Kidney (tissue), 14 donors: ENCODE data around the gene GPC5. TPM values are rescaled to one million over a fixed set of nuclear protein-coding genes. Genes with fewer than 3 reads are reported as not detected.

ENCODE experiments used
- DNase-seq, 5 donors: peaks; one replicate each; pipeline ENCODE4 v3.0.0-alpha.2; 2013 to 2020
- FAIRE-seq: peaks from 2 replicates; lab custom pipeline; 2012; peaks lifted over from hg19 to GRCh38; lab: Jason Lieb, UNC
- H3K27ac ChIP-seq, 2 donors: one replicate each; pipeline ENCODE4 v1.7.0; 2013; ENCODE audit warnings: low read depth in 2 of 2, low read length in 2 of 2, inconsistent platforms in 1 of 2
- H3K27me3 ChIP-seq: one replicate; pipeline ENCODE4 v1.7.1; 2013; ENCODE audit warnings: low read length, inconsistent platforms; ENCODE audit not compliant: control insufficient read depth, insufficient read depth
- H3K36me3 ChIP-seq, 3 donors: one replicate each; pipeline versions ENCODE4 v1.7.0 to v1.7.1; 2013; ENCODE audit warnings: low read length in 3 of 3, control low read depth in 1 of 3, inconsistent platforms in 1 of 3; ENCODE audit not compliant: insufficient read depth in 3 of 3, control insufficient read depth in 2 of 3
- H3K4me1 ChIP-seq, 3 donors: one replicate each; pipeline versions ENCODE4 v1.7.0 to v1.7.1; 2013; ENCODE audit warnings: low read length in 3 of 3, inconsistent platforms in 1 of 3, low read depth in 1 of 3; ENCODE audit not compliant: control insufficient read depth in 2 of 3, insufficient read depth in 2 of 3
- H3K4me3 ChIP-seq, 3 donors: one replicate each; pipeline versions ENCODE4 v1.7.0 to v1.8.1; 2013; ENCODE audit warnings: low read length in 3 of 3, control low read depth in 1 of 3, inconsistent platforms in 1 of 3
- H3K9ac ChIP-seq, 3 donors: one replicate each; pipeline versions ENCODE4 v1.7.0 to v1.7.1; 2013; ENCODE audit warnings: low read length in 3 of 3, control low read depth in 1 of 3, inconsistent platforms in 1 of 3
- H3K9me3 ChIP-seq, 3 donors: one replicate each; pipeline versions ENCODE4 v1.7.0 to v1.7.1; 2013; ENCODE audit warnings: low read length in 3 of 3, control low read depth in 1 of 3, inconsistent platforms in 1 of 3; ENCODE audit not compliant: control insufficient read depth in 2 of 3, insufficient read depth in 1 of 3
- intact Hi-C: fragments of 100-400 bp; cut with DNase I; formaldehyde crosslinking; loops from one replicate; pipeline ENCODE4 v1.11.1; 2022
- polyA plus RNA-seq: library from polyadenylated mRNA; stranded (reverse); fragments of 350-450 nt; fragmentation: Illumina TruSeq; extraction: RNeasy Lipid Tissue Mini Kit (QIAGEN cat#74804); gene quantifications from one replicate; pipeline ENCODE4 v1.2.3, GENCODE V29; 2014; ENCODE audit warnings: low read depth, low replicate concordance; ENCODE audit not compliant: insufficient read depth
- total RNA-seq: library from RNA; stranded (reverse); fragmentation: NEBNext Ultra II Directional; extraction: Animal tissue kit (Norgen Biotek cat#: 25700); gene quantifications from one replicate; pipeline ENCODE4 v1.2.1, GENCODE V29; 2021
- TF ChIP-seq, protein P1 (sequence below): IDR thresholded peaks from 3 replicates; pipeline ENCODE4 v1.5.1; 2012; ENCODE audit warnings: mild to moderate bottlenecking, moderate library complexity, borderline replicate concordance; ENCODE audit not compliant: insufficient read depth; ENCODE audit errors: extremely low read depth
- donor health status: control.
- donor health status: control.
- donor health status: control.
- donor health status: control.
- donor health status: control.
- donor health status: DM: yes; HTN: yes; CAD: no.
- donor health status: Normal renal cell carcinoma (clear cell type).

GPC5 gene
- total and polyA plus RNA-seq, 2 donors from 2014 or later: 0.47 to 6.8 TPM

- no peaks in the 10 kb centered on the region for H3K27me3 ChIP-seq
- intact Hi-C loops: no loop called here
- H3K36me3 ChIP-seq: no peaks in the 10 kb centered on the region
- H3K9ac ChIP-seq: no peak overlapping the region
- FAIRE-seq (no peak), DNase-seq (no peak)
- H3K9me3 ChIP-seq: peaks cover 0 to 5% (median 0%) of the 10 kb centered on the region in 3 donors
- TF ChIP-seq, protein P1, sequence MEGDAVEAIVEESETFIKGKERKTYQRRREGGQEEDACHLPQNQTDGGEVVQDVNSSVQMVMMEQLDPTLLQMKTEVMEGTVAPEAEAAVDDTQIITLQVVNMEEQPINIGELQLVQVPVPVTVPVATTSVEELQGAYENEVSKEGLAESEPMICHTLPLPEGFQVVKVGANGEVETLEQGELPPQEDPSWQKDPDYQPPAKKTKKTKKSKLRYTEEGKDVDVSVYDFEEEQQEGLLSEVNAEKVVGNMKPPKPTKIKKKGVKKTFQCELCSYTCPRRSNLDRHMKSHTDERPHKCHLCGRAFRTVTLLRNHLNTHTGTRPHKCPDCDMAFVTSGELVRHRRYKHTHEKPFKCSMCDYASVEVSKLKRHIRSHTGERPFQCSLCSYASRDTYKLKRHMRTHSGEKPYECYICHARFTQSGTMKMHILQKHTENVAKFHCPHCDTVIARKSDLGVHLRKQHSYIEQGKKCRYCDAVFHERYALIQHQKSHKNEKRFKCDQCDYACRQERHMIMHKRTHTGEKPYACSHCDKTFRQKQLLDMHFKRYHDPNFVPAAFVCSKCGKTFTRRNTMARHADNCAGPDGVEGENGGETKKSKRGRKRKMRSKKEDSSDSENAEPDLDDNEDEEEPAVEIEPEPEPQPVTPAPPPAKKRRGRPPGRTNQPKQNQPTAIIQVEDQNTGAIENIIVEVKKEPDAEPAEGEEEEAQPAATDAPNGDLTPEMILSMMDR: no peak
- H3K4me3 ChIP-seq: no peak overlapping the region
- H3K4me1 ChIP-seq: no peaks in the 10 kb centered on the region
- H3K27ac ChIP-seq: no peak overlapping the region
These were observed 427.1 kb downstream of the GPC5 start for GRCh38 chr13:91825516-91825915.

GRCh38 chr13:91836553-91836952, 438.1 kb downstream of the GPC5 start:
- Histone ChIP-seq H3K9me3 (no peaks in the 10 kb centered on the region), H3K9ac (no peak overlapping the region), H3K36me3 (no peaks in the 10 kb centered on the region), H3K27me3 (no peaks in the 10 kb centered on the region), H3K4me3 (no peak overlapping the region), H3K4me1 (no peaks in the 10 kb centered on the region), H3K27ac (no peak overlapping the region)
- intact Hi-C loops: no loop called here
- FAIRE-seq (peak; percentile 68), DNase-seq (no peak)
- TF ChIP-seq, protein P1: no peak

GRCh38 chr13:91845612-91846011, 447.2 kb downstream of the GPC5 start:
- FAIRE-seq (no peak), DNase-seq (no peak)
- no peak overlapping the region for H3K4me3 ChIP-seq
- intact Hi-C loops: no loop called here
- H3K27me3 ChIP-seq: no peaks in the 10 kb centered on the region
- H3K27ac ChIP-seq: no peak overlapping the region
- no peaks in the 10 kb centered on the region for H3K4me1 ChIP-seq
- no peak overlapping the region for H3K9ac ChIP-seq
- H3K9me3 ChIP-seq: no peaks in the 10 kb centered on the region
- TF ChIP-seq, protein P1: no peak
- H3K36me3 ChIP-seq: no peaks in the 10 kb centered on the region

DNA sequence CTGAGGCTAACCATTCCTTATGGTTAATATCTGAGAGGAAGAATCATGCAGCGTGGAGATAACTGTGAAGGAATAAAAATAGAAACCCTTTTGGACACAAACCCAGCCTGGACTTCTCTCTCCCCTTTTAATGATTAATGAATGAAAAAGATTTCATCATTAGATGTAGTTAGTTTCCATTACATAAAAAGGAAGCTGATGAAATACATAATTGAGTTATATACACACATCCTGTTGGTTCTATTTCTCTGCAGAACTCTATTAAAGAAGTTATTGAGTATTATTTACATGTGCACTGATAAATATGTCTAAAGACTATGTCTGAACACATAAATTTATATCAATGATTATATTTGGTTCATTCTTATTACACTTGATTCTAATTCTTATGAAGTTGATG, 465.3 kb downstream of the GPC5 start:
- Histone ChIP-seq H3K4me1 (no peaks in the 10 kb centered on the region), H3K4me3 (no peak overlapping the region), H3K9ac (no peak overlapping the region), H3K27ac (no peak overlapping the region), H3K36me3 (no peaks in the 10 kb centered on the region), H3K27me3 (no peaks in the 10 kb centered on the region), H3K9me3 (no peaks in the 10 kb centered on the region)
- TF ChIP-seq, protein P1: no peak
- intact Hi-C loops: no loop called here
- FAIRE-seq (no peak), DNase-seq (no peak)
